Measurements from ENCODE around the gene AMT.

The AMT gene

GRCh38 chr3:49462222-49462621, 39.9 kb upstream of the AMT start:
- H2AFZ ChIP-seq (ENCODE audit: low read length) = no peak overlapping the region
- H3K9me3 ChIP-seq (ENCODE audit: insufficient read depth, low read depth, low read length) = no peaks in the 10 kb centered on the region
- no peak for TF ChIP-seq CTCF (conservative IDR thresholded peaks at IDR 0.05; ENCODE audit: low read length)
- no peak for TF ChIP-seq EZH2phosphoT487 (IDR thresholded peaks at IDR 0.05; ENCODE audit: borderline replicate concordance)
- H3K4me2 ChIP-seq (ENCODE audit: low read depth, low read length, poor library complexity, severe bottlenecking) = no peak overlapping the region
- H3K36me3 ChIP-seq (ENCODE audit: insufficient read depth, low read length) = no peaks in the 10 kb centered on the region
- no peaks in the 10 kb centered on the region for H3K9me2 ChIP-seq (replicated peaks; ENCODE audit: low read depth, low read length)
- no peaks in the 10 kb centered on the region for H4K20me1 ChIP-seq (ENCODE audit: insufficient read depth, low read length, poor library complexity, severe bottlenecking)
- no peaks in the 10 kb centered on the region for H3F3A ChIP-seq (ENCODE audit: low read depth)
- no peak overlapping the region for H3K9ac ChIP-seq (ENCODE audit: low read depth, low read length, poor library complexity, severe bottlenecking)
- no peaks in the 10 kb centered on the region for H3K27me3 ChIP-seq (ENCODE audit: insufficient read depth, low read length, poor library complexity, severe bottlenecking)
- no peaks in the 10 kb centered on the region for H3K4me1 ChIP-seq (ENCODE audit: insufficient read depth, low read length, poor library complexity, severe bottlenecking)
- H3K4me3 ChIP-seq (ENCODE audit: low read length, poor library complexity, severe bottlenecking) = no peak overlapping the region
- H3K79me2 ChIP-seq (ENCODE audit: insufficient read depth, low read length) = no peaks in the 10 kb centered on the region

- Histone ChIP-seq H3K36me3 (ENCODE audit: insufficient read depth, low read length) (no peaks in the 10 kb centered on the region), H4K20me1 (ENCODE audit: insufficient read depth, low read length, poor library complexity, severe bottlenecking) (no peaks in the 10 kb centered on the region), H3K27me3 (ENCODE audit: insufficient read depth, low read length, poor library complexity, severe bottlenecking) (no peaks in the 10 kb centered on the region), H3F3A (ENCODE audit: low read depth) (no peaks in the 10 kb centered on the region), H3K9me3 (ENCODE audit: insufficient read depth, low read depth, low read length) (no peaks in the 10 kb centered on the region), H2AFZ (ENCODE audit: low read length) (no peak overlapping the region), H3K9ac (ENCODE audit: low read depth, low read length, poor library complexity, severe bottlenecking) (no peak overlapping the region), H3K4me2 (ENCODE audit: low read depth, low read length, poor library complexity, severe bottlenecking) (no peak overlapping the region), H3K4me1 (ENCODE audit: insufficient read depth, low read length, poor library complexity, severe bottlenecking) (no peaks in the 10 kb centered on the region), H3K9me2 (replicated peaks; ENCODE audit: low read depth, low read length) (no peaks in the 10 kb centered on the region), H3K79me2 (ENCODE audit: insufficient read depth, low read length) (no peaks in the 10 kb centered on the region), H3K4me3 (ENCODE audit: low read length, poor library complexity, severe bottlenecking) (no peak overlapping the region)
- no peak for TF ChIP-seq CTCF (conservative IDR thresholded peaks at IDR 0.05; ENCODE audit: low read length)
- no peak for TF ChIP-seq EZH2phosphoT487 (IDR thresholded peaks at IDR 0.05; ENCODE audit: borderline replicate concordance)
Observed at GRCh38 chr3:49461443-49462171, 39.3 kb upstream of the AMT start.

GRCh38 chr3:49460956-49461355, 38.7 kb upstream of the AMT start:
- TF ChIP-seq EZH2phosphoT487 (IDR thresholded peaks at IDR 0.05; ENCODE audit: borderline replicate concordance) = no peak
- TF ChIP-seq CTCF (conservative IDR thresholded peaks at IDR 0.05; ENCODE audit: low read length) = no peak

More at GRCh38 chr3:49460956-49461355, 38.7 kb upstream of the AMT start:
- Histone ChIP-seq H2AFZ (ENCODE audit: low read length) (no peak overlapping the region), H4K20me1 (ENCODE audit: insufficient read depth, low read length, poor library complexity, severe bottlenecking) (no peaks in the 10 kb centered on the region), H3K79me2 (ENCODE audit: insufficient read depth, low read length) (no peaks in the 10 kb centered on the region), H3K4me3 (ENCODE audit: low read length, poor library complexity, severe bottlenecking) (no peak overlapping the region), H3K9me2 (replicated peaks; ENCODE audit: low read depth, low read length) (no peaks in the 10 kb centered on the region), H3K36me3 (ENCODE audit: insufficient read depth, low read length) (no peaks in the 10 kb centered on the region), H3K9ac (ENCODE audit: low read depth, low read length, poor library complexity, severe bottlenecking) (no peak overlapping the region), H3K27me3 (ENCODE audit: insufficient read depth, low read length, poor library complexity, severe bottlenecking) (no peaks in the 10 kb centered on the region), H3K4me1 (ENCODE audit: insufficient read depth, low read length, poor library complexity, severe bottlenecking) (no peaks in the 10 kb centered on the region), H3K9me3 (ENCODE audit: insufficient read depth, low read depth, low read length) (no peaks in the 10 kb centered on the region), H3K4me2 (ENCODE audit: low read depth, low read length, poor library complexity, severe bottlenecking) (no peak overlapping the region), H3F3A (ENCODE audit: low read depth) (no peaks in the 10 kb centered on the region)

All from Loucy (cell line).